OCI-LY1 (cell line): ENCODE results near the gene SH3BGRL3.
A peak's percentile ranks its signal among the peaks of the same experiment; 100 is the strongest.
"Not testable (repeated sequence)": the region's sequence is repeated elsewhere in the genome, so short reads cannot be mapped to it uniquely, and the experiment has no call there.

ENCODE experiments used
- H2AFZ ChIP-seq: fragments of 200-600 bp; sonication (generic), shearing (Covaris generic); 2 replicates; pipeline ENCODE4 v1.6.0; 2014; ENCODE audit warnings: antibody characterized with exemption, mild to moderate bottlenecking, low read length
- H3F3A ChIP-seq: fragments of 200-600 bp; sonication (generic), shearing (Covaris generic); 2 replicates; pipeline ENCODE4 v1.6.0; 2014; ENCODE audit warnings: mild to moderate bottlenecking, antibody characterized with exemption, low read length, moderate library complexity; ENCODE audit not compliant: insufficient read depth
- H3K27ac ChIP-seq: fragments of 200-600 bp; sonication (generic); 2 replicates; pipeline ENCODE4 v1.5.1; 2014; ENCODE audit warnings: low read length, mixed run types, mild to moderate bottlenecking, low read depth; ENCODE audit not compliant: poor library complexity, severe bottlenecking
- H3K27me3 ChIP-seq: fragments of 200-600 bp; sonication (generic); 2 replicates; pipeline ENCODE4 v1.6.0; 2014; ENCODE audit warnings: antibody characterized with exemption, mild to moderate bottlenecking, low read length, moderate library complexity; ENCODE audit not compliant: insufficient read depth
- H3K36me3 ChIP-seq: fragments of 200-600 bp; sonication (generic); 2 replicates; pipeline ENCODE4 v1.6.1; 2014; ENCODE audit warnings: mild to moderate bottlenecking, antibody characterized with exemption, low read length, moderate library complexity, mixed read lengths; ENCODE audit not compliant: insufficient read depth
- H3K4me1 ChIP-seq: fragments of 200-600 bp; sonication (generic); 2 replicates; pipeline ENCODE4 v1.5.1; 2014; ENCODE audit warnings: mild to moderate bottlenecking, low read length, moderate library complexity; ENCODE audit not compliant: insufficient read depth, severe bottlenecking
- H3K4me2 ChIP-seq: fragments of 200-600 bp; sonication (generic), shearing (Covaris generic); 2 replicates; pipeline ENCODE4 v1.6.1; 2014; ENCODE audit warnings: low read length
- H3K4me3 ChIP-seq: fragments of 200-600 bp; sonication (generic); 2 replicates; pipeline ENCODE4 v1.5.1; 2014; ENCODE audit warnings: low read length, low read depth, mild to moderate bottlenecking, mixed read lengths; ENCODE audit not compliant: poor library complexity, severe bottlenecking
- H3K79me2 ChIP-seq: fragments of 200-600 bp; shearing (Covaris generic); 2 replicates; pipeline ENCODE4 v1.6.1; 2016; ENCODE audit warnings: mixed run types, low read length, mixed read lengths; ENCODE audit not compliant: insufficient read depth
- H3K9ac ChIP-seq: fragments of 200-600 bp; sonication (generic), shearing (Covaris generic); 2 replicates; pipeline ENCODE4 v1.6.1; 2014; ENCODE audit warnings: mild to moderate bottlenecking, low read length, mixed read lengths
- H3K9me2 ChIP-seq: fragments of 200-600 bp; sonication (generic), shearing (Covaris generic); 2 replicates; pipeline ENCODE4 v1.6.1; 2014; ENCODE audit warnings: low read depth, mild to moderate bottlenecking, low read length, mixed read lengths
- H3K9me3 ChIP-seq: fragments of 200-600 bp; shearing (Covaris generic); 2 replicates; pipeline ENCODE4 v1.6.1; 2014; ENCODE audit warnings: low read length, mixed read lengths
- H4K20me1 ChIP-seq: fragments of 200-600 bp; sonication (generic), shearing (Covaris generic); 2 replicates; pipeline ENCODE4 v1.6.0; 2016; ENCODE audit warnings: mild to moderate bottlenecking, low read length; ENCODE audit not compliant: insufficient read depth
- EZH2 ChIP-seq: fragments of 200-600 bp; sonication (generic), shearing (Covaris generic); IDR thresholded peaks from 2 replicates; pipeline ENCODE4 v1.8.0; 2017; ENCODE audit warnings: borderline replicate concordance, mixed run types, mild to moderate bottlenecking, antibody characterized with exemption, low read length, moderate library complexity, mixed read lengths
- TF ChIP-seq, protein P1 (sequence below): fragments of 200-600 bp; sonication (generic), shearing (Covaris generic); IDR thresholded peaks from 2 replicates; pipeline ENCODE4 v1.5.1; 2017; ENCODE audit warnings: mild to moderate bottlenecking, antibody characterized with exemption, low read length, moderate library complexity, mixed read lengths

The SH3BGRL3 gene

DNA sequence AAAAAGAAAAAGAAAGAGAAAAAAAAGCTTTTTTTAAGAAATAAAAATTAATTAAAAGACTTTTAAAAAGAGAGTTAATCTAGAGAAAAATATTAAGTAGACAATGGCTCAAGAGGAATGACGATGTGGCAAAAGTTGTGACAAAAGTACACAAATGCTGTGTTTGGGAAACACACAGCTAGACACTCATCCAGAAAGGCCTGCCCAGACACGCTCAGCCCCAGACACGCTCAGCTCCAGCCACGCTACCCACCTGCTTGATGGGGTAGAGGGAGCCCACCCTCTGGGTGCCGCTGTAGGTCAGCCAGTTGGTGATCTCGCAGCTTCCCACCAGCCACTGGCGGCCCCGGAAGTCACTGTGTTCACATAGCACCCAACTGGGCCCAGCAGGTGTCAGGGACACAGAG is 48.1 kb downstream of the SH3BGRL3 start:
- Histone ChIP-seq H3F3A (no peaks in the 10 kb centered on the region), H3K9ac (no peak overlapping the region; the same call in 1 of the 2 replicates), H3K9me2 (no peaks in the 10 kb centered on the region), H3K9me3 (no peaks in the 10 kb centered on the region), H3K79me2 (no peaks in the 10 kb centered on the region), H3K27ac (no peak overlapping the region), H3K4me1 (peaks cover 14% of the 10 kb centered on the region), H4K20me1 (no peaks in the 10 kb centered on the region), H3K4me2 (no peak overlapping the region), H3K27me3 (no peaks in the 10 kb centered on the region), H3K4me3 (no peak overlapping the region), H3K36me3 (peaks cover 15% of the 10 kb centered on the region; the same call in 1 of the 2 replicates), H2AFZ (no peak overlapping the region)
- TF ChIP-seq, protein P1, sequence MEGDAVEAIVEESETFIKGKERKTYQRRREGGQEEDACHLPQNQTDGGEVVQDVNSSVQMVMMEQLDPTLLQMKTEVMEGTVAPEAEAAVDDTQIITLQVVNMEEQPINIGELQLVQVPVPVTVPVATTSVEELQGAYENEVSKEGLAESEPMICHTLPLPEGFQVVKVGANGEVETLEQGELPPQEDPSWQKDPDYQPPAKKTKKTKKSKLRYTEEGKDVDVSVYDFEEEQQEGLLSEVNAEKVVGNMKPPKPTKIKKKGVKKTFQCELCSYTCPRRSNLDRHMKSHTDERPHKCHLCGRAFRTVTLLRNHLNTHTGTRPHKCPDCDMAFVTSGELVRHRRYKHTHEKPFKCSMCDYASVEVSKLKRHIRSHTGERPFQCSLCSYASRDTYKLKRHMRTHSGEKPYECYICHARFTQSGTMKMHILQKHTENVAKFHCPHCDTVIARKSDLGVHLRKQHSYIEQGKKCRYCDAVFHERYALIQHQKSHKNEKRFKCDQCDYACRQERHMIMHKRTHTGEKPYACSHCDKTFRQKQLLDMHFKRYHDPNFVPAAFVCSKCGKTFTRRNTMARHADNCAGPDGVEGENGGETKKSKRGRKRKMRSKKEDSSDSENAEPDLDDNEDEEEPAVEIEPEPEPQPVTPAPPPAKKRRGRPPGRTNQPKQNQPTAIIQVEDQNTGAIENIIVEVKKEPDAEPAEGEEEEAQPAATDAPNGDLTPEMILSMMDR: peak; percentile 73
- TF ChIP-seq EZH2: no peak

DNA sequence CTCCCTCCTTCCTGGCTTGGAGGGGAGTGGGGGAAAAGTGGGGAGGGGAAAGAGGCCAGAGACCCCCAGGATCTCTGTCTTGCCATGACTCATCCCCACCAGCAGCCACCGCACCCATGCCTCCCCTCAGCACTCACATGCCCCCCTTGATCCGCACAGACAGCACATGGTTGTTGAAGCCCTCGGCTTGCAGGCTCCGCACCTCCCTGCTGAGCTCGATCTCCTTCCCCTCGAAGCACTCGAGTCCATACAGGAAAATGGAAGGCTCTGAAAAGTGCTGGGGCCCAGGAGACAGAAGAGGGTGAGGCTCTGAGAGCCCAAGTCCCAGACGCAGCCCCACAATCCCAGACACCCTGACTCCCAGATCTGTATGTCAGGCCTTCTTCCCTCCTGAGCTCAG is 48.7 kb downstream of the SH3BGRL3 start:
- Histone ChIP-seq H3F3A (no peaks in the 10 kb centered on the region), H3K27me3 (no peaks in the 10 kb centered on the region), H4K20me1 (no peaks in the 10 kb centered on the region), H3K9me2 (no peaks in the 10 kb centered on the region), H3K4me3 (no peak overlapping the region), H2AFZ (no peak overlapping the region), H3K4me1 (peaks cover 14% of the 10 kb centered on the region), H3K9me3 (no peaks in the 10 kb centered on the region), H3K79me2 (no peaks in the 10 kb centered on the region), H3K4me2 (no peak overlapping the region), H3K27ac (peak overlapping the region; percentile 31), H3K36me3 (peaks cover 8% of the 10 kb centered on the region; the same call in 1 of the 2 replicates), H3K9ac (no peak overlapping the region)
- TF ChIP-seq EZH2: no peak
- TF ChIP-seq, protein P1: no peak

DNA sequence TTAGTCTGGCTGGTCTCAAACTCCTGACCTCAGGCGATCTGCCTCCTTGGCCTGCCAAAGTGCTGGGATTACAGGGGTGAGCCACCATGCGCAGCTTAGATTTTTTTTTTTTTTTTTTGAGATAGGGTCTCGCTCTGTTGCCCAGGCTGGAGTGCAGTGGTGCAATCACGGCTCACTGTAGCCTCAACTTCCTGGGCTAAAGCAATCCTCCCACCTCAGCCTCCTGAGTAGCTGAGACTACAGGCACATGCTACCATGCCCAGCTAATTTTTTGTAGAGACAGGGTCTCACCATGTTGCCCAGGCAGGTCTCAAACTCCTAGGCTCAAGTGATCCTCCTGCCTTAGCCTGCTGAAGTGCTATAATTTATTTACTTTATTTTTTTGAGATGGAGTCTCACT is 49.5 kb downstream of the SH3BGRL3 start:
- H3K27me3 ChIP-seq, H3K4me2 ChIP-seq, H3K9me3 ChIP-seq, H2AFZ ChIP-seq, H3K9me2 ChIP-seq, H4K20me1 ChIP-seq, H3K79me2 ChIP-seq, H3F3A ChIP-seq, H3K27ac ChIP-seq, H3K9ac ChIP-seq, H3K36me3 ChIP-seq, H3K4me3 ChIP-seq: not testable (repeated sequence)
- peaks cover 14% of the 10 kb centered on the region for H3K4me1 ChIP-seq

DNA sequence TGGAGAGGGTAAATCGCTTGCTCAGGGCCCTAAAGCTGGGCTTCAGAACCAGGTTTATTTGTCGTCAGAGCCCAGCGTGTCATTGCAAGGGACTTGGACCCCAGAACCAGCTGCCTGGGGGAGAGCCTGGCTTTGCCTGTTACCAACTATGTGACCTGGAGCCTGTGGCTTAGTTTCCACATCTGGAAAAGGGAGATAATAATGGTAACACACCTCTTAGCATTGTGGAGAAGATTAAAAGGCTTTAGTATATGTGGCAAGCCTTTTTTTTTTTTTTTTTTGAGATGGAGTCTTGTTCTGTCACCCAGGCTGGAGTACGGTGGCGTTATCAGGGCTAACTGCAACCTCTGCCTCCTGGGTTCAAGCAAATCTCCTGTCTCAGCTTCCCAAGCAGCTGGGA is 50.4 kb downstream of the SH3BGRL3 start:
- no peak overlapping the region for H2AFZ ChIP-seq
- H3K79me2 ChIP-seq: no peaks in the 10 kb centered on the region
- H3K36me3 ChIP-seq: no peaks in the 10 kb centered on the region
- no peaks in the 10 kb centered on the region for H3K27me3 ChIP-seq
- H3K9ac ChIP-seq: no peak overlapping the region
- H4K20me1 ChIP-seq: no peaks in the 10 kb centered on the region
- no peak overlapping the region for H3K4me2 ChIP-seq
- peaks cover 21% of the 10 kb centered on the region for H3K4me1 ChIP-seq
- no peak overlapping the region for H3K4me3 ChIP-seq
- no peak overlapping the region for H3K27ac ChIP-seq
- no peaks in the 10 kb centered on the region for H3K9me2 ChIP-seq
- TF ChIP-seq, protein P1: no peak
- no peak for TF ChIP-seq EZH2
- no peaks in the 10 kb centered on the region for H3F3A ChIP-seq
- H3K9me3 ChIP-seq: no peaks in the 10 kb centered on the region
